Kidney glomerular epithelial cell (primary cell): ENCODE measurements around the gene HS3ST4.
"Not testable (repeated sequence)": the region's sequence is repeated elsewhere in the genome, so short reads cannot be mapped to it uniquely, and the experiment has no call there.

Experiments used
- DNase-seq: peaks from one replicate; lab custom pipeline; 2025; lab: John Stamatoyannopoulos, UW

The HS3ST4 gene

DNA sequence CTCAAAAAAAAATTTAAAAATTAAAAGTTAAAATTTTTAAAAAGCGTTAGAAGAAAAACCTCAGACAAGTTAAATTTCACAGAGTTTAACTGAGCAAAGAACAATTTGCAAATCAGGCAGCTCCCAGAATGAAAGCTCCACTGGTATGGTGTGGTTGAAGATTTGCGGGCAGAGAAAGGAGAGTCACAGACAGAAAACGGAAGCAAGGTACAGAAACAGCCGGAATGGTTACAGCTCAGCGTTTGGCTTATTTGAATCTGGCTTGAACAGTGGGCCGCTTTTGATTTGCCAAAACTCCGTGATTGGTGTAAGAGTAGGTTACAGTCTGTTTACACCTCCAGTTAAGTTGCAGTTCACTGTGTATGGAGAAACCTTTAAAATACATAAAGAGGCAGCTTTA, 297.1 kb downstream of the HS3ST4 start:
- no peak for DNase-seq

DNA sequence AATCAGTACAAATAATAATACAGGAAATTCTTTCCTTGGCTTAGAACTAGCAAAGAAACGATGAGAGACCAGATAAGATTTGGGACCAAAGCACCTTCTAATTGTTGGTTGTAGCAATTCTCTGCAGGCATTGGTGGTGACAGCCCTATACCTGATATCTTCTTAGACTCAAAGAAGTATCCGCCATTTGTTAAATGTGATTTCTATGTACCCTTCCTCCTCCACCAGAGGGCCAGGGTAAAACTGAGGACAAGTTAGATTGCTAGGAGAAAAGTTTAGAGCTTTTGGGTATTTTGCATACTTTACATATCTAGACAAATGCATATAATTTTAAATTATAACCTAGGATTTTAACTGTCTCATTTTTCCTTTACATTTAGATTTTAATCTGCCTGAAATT, 304.3 kb downstream of the HS3ST4 start:
- DNase-seq = no peak

DNA sequence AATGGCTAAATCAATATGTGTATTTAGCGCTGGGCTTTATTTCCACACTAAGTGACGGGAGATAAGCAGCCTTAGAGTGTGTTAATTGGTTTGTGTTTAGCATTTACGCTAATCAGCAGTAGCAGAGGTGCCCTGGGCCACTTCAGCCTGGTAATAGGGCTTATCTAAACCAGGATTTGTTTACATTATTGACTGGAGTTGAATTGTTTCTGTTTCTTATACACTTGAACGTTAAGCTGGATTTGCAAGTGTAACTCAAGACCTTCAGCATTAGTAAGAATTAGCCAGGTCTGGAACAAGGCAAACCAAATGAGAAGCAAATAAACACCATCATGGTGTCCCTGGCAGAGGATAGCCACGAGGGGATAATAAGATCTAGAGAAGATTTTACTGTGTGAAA, 313.6 kb downstream of the HS3ST4 start:
- no peak for DNase-seq

DNA sequence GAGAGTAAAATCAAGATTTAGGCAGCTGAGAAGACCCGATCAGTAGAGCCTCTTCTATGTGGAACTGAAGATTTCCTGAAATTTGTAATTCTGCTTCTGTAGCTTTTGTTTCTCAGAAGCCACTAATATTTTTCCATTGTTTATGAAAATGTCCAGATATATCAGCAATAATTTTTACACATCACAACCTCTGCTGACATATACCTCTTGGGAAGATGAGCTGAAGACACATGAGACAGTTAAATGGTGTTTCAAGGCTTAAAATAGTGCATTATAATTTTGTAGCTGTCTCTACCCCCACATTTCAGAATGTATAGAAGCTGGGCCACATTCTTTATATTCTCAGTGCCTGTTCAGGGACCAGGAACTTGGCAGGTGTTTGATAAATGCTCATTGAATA, 320.6 kb downstream of the HS3ST4 start:
- no peak for DNase-seq

DNA sequence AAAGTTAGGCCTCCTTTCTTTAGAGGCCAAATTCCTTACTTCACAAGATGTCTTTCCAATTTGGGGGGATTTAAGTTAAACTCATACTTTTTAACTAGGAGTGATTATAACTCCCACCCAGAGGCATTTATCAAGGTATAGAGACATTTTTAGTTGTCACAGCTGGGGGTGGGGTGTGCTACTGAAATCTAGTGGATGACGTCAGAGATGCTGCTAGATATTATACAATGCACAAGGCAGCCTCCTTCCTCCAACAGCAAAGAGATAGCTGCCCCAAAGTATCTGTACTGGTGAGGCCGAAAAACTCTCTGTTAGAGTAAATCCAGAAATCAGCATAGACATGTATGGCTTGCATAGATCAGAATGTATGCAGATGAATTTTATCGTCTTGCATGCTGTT, 324.0 kb downstream of the HS3ST4 start:
- no peak for DNase-seq

DNA sequence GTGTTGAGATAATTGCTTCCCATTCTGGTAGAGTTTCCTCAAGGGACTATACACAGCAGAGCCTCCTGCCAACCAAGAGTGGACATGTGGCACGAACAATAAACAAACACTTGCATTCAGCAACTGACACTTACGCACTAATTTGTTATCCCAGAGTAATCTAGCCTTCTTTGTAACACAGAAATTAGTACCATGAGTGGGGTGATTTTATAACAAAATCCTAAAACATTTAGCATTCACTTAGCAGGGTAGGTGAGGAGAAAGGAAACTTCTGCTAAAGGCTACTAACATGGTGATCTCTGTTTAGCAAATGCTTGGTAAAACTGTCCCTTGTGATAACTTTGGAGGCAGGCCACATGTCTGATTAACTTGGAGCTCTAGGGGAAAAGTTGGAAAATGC, 325.2 kb downstream of the HS3ST4 start:
- DNase-seq = no peak

DNA sequence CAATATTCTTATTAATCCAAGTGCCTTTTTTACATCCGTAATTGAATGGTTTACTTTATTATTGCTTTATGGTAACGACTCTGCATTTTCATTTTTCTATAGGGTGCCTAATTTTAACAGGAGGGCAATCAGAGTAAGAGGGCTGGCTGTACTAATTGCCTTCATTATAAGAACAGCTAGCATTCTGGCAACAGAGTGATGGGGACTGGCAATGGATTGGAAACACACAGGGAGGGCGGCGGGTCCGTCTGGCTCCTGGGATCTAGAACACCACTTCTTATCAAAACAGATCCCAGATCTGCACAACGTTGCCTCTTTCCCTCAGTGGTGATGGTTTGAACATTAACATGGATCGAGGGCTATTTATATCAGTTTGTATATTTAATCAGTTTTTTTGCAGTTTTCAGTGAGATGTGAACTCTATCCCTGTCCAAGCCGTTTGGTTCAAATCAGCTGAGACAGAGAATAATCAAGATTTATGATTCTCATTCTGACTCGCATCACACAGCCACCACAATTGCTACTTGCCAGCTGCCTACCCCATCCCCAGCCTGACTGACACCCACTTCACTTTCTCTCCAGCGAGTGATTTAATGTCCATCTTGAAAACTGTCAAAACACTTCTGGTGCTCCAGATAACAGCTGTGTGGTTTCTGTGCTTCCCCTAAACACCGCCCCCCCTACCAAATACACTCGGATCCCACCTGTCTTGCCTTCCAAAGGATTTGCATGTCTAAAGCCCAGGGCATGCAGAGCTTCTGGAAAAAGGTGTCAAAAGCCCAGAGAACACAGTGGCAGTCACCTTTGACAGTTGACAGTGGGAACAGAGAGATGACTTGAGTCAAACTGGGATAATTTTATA, 327.9 kb downstream of the HS3ST4 start:
- DNase-seq = no peak

DNA sequence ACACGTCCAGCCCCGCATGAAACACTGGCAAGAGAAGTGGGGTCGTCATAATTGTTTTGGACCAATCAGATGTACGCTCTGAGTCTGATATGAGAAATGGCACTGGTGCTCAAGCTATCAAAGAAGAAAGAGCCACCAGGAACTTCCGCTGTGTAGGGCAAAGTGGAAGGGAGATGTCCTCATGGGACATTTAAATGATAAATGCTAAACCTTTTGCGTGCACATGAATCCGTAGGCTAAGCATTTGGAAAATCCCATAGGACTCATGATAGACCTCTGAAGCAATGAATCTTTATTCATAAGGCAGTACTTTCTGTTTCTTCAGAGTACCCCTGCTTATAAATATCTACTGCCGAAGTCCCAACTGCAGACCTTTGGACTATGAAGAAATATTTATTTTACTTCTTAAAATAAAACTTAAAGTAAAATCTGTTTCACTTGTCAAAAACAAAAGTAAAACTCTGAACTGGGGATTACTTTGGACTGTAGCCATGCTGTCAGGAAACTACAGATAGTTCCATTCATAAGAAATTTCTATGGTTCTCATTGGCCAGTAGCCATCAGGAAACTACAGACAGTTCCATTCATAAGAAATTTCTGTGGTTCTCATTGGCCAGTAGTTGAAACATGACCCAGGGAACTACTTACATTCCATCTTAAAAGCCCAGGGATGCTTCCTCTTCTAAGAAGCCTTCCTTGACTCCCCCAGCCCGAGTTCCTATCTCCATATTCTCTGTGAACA, 335.1 kb downstream of the HS3ST4 start:
- no peak for DNase-seq

DNA sequence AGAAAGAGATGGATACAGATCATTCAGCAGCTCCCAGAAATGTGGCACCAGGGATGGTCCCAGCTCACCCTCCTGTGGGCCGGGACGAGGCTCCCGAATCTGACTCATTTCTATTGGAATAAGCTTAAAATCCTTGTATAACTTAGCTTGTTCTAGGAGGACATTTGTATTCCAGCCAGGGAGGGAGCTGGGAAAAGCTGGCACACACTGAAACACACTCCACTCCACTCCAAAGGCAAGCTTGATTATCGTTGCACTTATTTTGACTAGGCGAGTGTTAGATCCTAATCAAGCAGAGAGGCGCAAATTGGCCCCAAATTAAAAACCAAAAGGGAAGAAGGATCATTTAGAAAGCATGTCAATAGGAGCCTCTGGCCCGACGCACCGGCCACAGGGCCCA, 339.5 kb downstream of the HS3ST4 start:
- no peak for DNase-seq

DNA sequence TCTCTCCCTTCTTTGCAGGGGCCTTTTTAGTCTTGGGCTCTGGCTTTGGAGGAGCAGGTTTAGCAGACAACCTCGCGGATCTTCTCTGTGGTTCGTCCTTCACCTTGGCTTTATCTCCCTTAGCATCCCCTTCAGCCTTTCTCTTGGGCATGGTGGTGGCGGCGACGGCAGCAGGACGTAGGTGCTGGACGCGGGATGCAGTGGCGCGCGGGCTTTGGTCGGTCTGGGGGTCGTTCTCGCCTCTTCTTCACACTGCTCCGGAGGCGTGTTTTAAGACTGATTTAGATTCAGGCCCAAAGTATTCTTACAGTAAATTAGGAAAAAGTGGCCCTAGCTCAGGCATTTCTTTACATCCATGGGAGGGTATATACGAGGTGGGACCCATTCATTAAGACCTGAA, 340.9 kb downstream of the HS3ST4 start:
- not testable (repeated sequence) for DNase-seq

DNA sequence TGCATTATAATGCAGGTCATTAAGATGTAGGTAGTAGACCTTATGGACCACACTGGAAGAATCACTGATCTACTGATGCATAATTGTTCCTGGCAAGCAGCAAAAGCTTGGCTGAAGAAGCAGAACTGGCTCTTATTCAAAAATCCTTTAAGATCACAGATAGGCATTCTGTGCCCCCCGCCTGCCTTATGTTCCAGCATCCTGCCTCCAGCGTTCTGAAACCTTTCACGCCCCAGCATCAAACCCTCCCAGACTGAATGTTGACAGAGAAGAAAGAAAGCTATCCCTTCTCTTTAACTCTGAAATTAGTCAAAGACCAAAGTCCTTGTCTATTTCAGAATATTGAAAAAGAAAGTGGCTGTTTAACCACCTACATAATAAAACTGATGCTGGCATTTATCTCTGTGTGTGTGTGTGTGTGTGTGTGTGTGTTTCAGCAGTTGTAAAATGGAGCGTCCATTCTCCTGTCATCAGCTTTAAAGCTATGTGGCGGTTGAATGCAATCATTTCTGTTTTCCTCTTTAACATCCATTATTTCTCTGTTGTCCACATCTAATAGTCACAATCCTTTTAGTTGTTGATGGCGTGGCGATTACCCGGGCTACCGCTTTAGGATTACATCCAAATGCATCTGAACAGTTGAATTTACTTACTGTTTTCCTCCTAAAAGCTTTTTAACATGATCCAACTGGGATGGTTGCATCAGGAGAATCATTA, 350.4 kb downstream of the HS3ST4 start:
- no peak for DNase-seq

DNA sequence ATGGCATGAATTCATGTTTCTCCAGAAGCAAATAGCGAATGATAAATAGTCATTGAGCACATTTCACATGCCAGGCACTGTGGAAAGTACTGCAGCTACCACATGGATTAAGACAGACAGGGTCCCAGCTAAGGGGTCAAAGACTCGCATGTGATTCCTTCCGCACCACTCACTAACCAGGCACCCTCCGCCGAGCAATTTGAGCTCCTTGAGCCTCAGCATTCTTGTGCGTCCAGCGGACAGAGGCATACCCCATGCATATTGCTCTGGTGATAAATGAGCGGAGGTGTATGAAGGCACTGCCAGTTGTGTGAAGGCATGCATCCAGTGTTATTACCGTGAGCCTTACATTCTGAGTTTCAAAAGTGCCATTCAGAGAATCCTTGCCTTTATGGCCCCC, 358.7 kb downstream of the HS3ST4 start:
- DNase-seq = no peak

DNA sequence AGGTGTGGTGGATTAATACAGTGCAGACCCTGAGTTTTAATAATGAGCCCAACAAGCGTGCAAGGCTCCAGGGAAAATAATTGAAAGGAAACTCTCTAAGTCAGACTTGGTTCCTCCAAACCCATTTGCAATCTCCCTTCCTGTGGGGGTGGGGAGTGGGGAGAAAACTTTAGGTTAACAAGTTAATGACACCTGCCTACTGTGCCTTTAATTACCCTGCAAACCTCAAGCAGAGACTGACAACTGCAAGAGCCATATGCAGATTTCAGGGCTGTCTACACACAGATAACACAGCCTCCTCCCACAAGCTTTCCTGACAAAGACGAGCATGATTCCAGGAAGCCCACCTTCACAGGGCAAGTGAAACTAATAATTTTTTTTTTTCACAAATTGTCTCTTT, 359.3 kb downstream of the HS3ST4 start:
- no peak for DNase-seq

DNA sequence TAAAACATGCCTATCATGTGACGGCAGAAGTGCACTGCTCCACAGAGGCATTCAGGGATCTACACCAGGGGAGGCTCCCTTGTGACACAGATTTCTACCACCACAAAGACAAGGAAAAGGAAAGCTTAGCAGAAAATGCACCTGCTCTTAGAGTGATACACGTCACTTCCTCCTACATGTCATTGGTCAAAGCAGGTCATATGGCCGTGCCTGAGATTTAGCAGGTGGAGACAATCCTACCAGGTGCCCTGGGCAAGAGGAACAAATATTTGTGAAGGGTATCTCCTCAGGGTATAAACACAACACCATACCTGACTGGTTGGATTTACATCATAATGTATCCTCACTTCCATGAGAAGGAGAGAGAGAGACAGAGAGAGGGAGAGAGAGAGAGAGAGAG, 362.1 kb downstream of the HS3ST4 start:
- no peak for DNase-seq

DNA sequence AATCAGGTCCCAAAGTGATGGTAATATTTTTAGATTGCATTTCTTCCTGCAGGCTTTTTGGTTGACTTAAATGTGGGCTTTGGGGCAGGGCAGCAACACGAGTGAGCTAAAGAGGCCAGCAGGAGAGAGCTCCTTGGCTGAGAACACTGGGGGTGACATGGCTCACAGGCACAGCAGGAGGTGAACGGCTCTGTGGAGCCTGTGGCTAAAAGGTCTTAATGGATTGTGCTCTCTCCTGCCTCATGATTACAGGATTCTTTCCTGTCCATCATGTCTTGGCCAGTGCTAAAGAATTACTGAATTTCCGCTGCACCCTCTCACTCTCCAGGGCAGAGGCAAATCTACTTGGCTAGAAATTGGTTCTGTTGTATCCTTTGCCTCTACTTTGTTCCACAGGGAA, 366.6 kb downstream of the HS3ST4 start:
- no peak for DNase-seq

DNA sequence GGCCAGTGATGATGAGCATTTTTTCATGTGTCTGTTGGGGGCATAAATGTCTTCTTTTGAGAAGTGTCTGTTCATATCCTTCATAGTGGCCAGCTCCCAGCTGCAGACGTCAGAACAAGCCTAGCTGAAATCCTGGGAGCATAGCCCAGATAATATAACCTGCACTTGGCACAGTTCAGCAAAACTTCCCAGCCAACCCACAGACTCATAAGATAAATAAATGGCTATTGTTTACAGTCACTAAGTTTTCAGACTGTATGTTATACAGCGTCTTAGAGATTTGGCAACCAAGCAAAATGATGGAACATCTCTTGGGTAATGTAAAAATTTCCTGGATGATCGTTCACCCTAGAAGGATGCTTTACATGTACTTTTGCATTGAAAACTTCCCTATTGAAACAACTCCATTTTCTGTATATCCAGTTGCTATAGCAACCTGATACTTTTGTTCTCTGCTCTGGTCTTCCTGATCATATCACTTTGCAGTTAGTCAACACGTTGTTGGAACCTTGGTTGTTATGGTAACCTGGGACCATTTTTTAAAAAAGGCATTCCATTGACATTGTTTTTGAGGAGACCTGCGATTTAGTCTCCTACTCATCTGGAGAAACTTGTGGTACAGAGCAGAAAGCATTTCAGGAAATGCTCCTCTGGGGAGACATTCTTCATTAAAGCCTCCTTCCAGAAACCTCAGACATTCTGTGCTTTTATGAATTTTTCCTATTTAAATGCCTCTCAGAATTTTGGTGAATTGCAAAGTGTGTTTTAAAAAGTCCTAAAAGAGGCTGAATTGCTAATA, 378.7 kb downstream of the HS3ST4 start:
- DNase-seq = no peak

DNA sequence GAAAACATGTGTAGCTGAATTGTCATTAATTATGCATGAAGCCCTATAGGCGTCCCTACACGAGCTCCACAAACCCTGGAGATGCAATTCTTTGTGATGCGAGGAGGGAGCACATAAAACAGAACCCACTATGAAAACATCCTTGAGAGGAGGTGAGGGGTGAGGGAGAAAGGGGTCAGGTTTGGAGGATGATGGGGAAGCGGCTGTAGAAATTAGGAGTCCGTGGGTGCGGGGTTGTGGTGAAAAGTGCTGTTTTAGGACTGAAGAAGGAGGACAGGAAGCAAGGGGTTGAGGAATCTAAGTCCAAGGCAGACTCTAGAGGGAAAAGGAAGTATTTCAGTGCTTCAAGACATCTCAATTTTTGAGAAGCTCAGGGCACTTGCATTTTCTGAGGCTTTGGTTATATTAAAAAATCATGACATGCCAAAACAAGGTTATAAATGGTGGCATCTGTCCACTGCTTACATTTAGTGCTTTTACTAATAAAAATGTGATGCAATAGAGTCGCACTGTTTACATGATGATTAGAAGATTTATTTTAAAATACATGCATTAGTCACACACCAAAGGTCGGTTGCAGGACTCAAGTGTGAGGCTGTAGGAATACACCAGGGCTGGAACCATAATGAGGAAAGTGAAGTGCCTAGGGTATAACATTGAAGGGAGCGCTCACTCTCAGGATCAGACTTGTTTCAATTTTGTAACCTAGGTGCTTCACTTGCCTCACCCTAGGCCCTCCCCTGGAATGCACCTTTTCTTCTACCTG, 379.5 kb downstream of the HS3ST4 start:
- DNase-seq = no peak

DNA sequence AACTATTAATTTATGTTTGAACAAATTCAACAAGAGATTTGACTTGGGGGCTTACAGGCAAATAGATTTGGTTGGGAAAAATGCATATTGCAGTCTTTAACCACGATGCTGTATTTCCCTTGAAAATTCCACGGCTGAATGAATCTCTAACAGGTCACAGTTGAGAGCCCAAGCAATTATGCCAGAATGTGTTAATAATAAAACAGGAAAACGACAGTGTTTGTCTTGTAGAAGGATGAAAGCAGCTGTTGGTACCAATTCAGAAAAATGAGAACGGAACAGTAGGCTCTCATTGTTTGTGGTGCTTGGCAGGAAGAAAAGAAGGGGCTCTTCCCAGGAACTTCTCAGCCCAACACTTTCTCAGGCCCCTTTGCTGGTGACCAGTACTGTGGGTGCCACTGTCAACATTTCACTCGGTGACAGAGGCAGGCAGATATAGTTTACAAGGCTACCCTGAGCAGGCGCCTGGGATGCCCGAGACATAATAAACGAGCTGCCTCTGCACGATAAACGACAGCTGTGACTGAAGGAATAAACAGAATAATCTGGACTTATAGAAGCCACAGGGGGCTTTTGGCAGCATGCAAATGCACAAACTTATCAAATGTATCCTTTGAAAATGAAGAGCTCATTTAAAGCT, 387.1 kb downstream of the HS3ST4 start:
- DNase-seq = no peak

DNA sequence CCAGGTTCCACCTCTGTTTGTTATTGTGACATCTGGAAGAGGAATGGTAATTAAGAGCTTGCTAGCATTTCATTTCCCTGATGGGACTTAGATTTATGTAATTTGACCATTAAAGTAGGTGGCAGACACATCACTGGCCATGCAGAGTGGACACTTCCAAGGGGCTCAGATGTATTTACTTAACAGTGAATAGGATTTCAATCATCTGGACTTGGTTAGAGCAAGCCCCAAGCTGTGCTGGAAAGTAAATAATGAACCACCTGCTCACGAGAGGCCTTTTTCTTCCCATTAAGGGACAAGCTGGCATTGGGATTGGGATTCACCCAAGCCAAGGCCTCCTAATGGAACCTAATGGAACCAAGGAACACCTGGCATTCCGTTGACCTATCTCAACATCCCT, 395.3 kb downstream of the HS3ST4 start:
- no peak for DNase-seq

DNA sequence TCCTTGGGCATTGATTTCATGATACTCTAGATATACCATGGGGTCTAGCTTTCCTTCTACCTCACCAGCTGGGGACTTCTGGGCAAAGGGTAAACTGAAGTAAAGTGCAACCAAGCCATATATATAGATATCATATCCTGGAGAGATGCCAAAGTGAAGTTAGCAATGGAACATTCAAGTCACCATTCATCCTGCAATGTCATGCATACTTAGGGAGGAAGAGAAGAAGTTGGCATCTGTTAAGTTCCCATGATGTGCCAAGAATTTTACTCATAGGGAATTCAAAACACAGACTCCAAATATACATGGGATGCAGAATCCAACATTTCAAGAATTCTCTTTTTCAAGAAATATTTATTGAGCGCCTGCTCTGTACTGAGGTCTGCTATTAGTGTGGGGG, 399.8 kb downstream of the HS3ST4 start:
- no peak for DNase-seq

DNA sequence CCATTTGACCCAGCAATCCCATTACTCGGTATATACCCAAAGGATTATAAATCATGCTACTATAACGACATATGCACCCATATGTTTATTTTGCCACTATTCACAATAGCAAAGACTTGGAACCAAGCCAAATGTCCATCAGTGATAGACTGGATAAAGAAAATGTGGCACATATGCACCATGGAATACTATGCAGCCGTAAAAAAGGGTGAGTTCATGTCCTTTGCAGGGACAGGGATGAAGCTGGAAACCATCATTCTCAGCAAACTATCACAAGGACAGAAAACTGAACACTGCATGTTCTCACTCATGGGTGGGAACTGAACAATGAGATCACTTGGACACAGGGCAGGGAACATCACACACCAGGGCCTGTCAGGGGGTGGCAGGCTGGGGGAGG, 406.4 kb downstream of the HS3ST4 start:
- not testable (repeated sequence) for DNase-seq
